DMS153 treated with DMSO at 0.1 percent for 48 hours (cell line): ENCODE data around the gene UXS1.

Experiments used
- DNase-seq: peaks from one replicate; lab custom pipeline; 2025; ENCODE audit not compliant: unreplicated experiment; lab: John Stamatoyannopoulos, UW

The UXS1 gene

DNA sequence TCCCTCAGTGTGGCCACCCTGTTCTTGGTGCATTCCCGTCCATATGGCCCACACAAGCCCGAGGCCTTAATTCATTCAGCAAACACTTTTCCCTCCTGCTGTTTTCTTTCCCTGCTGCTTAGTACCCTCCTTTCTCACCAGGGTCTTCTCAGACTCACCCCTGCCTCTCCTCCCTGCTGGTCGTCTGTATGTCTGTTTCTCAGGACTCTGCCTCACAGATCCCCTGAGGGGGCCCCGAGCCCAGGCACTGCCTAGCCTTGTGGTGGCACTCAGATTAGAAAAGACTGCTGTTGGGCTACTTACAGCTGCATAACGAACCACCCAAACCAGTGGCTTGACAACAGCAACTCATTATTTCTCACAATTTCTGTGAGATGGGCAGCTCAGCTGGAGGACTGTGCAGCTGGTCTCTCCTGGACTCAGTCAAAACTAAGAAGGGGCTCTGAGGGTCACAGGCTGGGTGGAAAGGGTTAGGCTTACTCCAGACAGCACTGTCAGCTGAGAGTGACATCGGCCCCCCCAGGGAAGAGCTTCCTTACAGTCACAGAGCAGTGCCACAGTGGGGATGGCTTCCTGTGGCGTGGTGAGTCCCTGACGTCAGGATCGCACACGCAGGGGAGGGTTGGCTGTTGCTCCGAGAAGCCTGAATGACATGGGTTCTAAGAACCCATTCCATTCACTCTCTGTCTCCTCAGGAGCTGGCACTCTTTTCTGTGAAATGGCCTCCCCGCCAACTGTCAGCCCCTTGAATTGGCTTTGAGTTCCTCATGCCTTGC is 139.0 kb downstream of the UXS1 start:
- no peak for DNase-seq

DNA sequence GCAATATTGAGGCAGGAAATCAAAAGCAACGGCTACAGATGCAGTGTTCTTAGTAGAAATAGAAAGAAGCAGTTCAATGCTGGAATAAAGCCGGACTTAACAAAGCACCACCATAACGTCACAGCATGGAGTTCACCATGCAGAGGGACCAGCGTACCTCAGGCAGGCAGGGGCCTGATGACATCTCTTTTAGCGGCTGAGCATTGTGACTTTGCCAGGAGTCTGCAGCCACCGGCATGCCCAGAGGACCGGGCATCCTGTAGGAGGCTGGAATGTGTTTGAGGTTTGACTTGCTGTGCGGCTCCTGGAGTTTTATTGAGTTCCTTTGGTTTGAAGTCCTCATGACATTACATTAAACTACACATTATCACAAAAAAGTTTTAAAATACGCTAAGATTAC is 139.8 kb downstream of the UXS1 start:
- DNase-seq, result no peak

DNA sequence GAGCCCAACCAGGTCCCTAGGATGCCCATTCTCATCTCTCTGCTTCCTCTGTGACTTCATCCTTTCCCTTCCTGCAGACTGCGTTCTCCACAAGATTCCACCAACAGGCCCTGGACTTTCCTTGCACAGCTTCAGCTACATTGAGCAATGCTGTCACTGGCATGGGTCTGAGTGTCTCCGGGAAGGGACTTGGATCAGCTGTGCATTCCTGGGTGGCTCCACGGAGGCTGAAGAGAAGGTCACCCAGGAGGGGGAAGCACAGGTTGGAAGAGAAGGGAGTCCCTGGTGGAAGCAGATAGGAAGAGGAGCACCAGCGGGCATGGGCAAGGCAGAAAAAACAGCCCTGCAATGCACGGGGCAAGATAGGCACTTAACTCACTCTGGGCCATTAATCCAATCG is 140.5 kb downstream of the UXS1 start:
- DNase-seq, result no peak

DNA sequence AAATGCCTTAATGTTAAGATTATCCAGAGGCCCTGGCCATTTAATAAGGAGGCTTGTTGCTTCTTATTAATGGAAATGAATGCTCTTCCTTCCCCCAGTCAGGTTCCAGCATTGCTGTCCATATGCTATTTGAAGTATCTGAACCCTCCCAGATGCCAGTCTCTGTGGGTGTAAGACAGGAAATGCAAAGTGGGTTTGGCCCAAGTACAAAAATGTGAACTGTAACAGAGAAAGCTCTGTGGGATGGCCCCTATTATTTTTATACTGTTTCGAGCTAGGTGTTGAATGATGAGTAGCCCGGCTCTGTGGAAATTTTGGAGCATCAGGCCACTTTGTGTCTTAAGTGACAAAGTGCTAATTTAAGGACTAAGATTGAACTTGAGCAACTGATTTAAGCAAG is 141.0 kb downstream of the UXS1 start:
- no peak for DNase-seq

DNA sequence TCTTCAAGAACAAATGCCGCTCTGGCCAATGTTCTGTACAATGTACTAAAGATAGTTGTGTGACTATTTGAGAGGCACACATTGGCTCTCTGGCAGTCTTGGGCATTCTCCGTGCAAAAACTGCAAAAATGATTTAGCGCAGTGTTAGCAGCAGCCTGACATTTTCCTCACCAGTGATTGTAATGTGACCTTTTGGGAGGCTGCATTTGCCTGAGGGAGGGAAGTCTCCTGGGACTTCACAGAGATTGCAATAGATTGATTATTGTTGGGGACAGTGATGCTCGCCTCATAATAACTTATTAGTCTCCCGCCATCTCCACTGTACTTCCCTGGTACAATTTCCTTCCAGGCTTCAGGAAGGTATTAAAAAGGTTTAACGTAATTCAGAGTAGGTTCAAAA is 149.2 kb downstream of the UXS1 start:
- no peak for DNase-seq

DNA sequence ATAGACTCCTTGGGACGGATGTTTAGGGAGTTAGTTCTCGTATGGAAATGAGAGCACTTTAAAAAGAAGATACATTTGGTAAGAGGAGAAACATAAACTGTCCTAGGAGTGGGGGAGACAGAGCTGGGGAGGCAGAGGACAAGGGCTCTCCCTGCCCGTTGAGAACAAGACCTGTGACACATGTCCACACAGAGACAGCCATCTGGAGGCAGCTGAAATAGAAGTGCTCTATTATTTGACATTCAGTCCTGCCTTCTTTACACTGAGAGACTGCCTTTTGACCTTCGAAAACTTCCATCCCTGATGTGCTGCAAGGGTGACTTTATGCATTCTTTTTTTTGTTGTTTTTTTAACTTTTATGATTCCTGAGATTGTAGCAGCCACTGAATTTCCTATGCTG is 150.1 kb downstream of the UXS1 start:
- DNase-seq, result no peak
